Fibroblast of skin of abdomen (primary cell): ENCODE results near the gene FAM199X. TPM values are rescaled to one million over a fixed set of nuclear protein-coding genes. Genes with fewer than 3 reads are reported as not detected.
A peak's percentile ranks its signal among the peaks of the same experiment; 100 is the strongest.

ENCODE experiments used
- DNase-seq: peaks from one replicate; pipeline ENCODE4 v3.0.0-alpha.2; 2013
- polyA plus RNA-seq, 2 experiments: library from polyadenylated mRNA; unstranded; fragments of 120-200 nt; gene quantifications; one replicate each; pipeline ENCODE4 v1.2.1, GENCODE V29; 2013; ENCODE audit not compliant: insufficient read length in 2 of 2

Gene FAM199X
- 9.9 TPM for polyA plus RNA-seq (2013, experiment 1 of 2; ENCODE audit: insufficient read length)
- 10.1 TPM for polyA plus RNA-seq (2013, experiment 2 of 2; ENCODE audit: insufficient read length)

DNA sequence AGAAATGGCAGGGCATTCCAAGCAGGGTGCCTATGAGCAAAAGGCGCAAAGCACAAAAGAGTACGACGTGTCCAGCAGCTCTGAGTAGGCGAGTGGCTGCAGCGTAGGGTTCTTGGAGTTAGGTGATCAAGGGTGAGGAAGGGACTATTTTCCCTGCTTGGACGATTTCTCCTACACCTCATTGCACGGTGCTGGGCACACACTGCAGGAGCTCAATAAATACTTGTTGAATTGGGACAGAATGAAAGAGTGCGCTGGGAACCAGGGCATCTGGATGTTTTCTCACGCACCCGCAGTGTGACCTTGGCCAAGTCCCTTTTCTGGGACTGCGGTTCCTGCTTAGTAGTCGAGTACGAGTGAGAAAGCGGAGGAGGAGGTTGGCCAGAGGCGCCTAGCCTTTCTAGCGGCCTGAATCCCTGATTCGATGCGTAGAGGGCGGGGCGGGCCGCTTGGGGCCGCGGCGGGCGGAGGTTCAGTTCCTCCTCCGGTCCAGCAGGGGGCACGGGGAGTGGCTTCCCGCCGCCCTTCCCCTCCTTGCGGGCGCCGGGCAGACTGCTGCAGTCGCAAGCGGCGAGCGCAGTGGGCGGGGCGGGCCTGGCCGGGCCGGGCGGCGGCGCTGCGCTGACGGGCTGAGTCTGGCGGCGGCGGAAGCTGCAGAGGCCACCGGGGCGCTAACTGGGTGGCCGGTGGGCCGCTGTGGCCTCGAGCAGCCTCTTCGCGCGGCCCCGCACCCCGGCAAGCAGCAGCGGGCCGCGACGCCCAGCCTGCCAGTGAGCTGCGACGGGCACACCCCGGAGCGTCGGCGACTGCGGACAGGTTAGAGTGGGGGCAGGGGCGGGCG lies at the start of gene FAM199X:
Gene FAM199X, plus strand, starts transcription at position 560 of the 841 bp plus-strand sequence. CDS start 333 bp downstream, outside the sequence.
- DNase-seq, result peak; percentile 86

DNA sequence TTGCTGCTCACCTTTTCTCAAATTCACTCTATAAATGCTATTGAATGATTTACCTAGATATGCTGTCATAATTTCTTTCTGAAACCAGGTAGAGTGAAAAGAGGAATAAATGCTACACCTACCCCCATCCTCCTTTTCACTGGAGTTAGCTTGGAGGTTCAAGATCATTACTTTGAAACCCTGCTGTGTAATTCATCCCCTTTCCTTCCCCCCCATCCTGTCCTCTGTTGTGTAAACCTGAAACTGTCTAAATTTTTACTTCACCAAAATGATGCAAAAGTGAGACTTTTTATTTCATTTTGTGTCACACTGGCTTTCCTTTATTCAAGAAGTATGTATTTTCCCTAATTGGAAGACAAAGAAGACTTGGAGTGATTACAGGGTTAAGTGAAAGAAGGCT lies 48.5 kb upstream of the FAM199X start:
- no peak for DNase-seq

DNA sequence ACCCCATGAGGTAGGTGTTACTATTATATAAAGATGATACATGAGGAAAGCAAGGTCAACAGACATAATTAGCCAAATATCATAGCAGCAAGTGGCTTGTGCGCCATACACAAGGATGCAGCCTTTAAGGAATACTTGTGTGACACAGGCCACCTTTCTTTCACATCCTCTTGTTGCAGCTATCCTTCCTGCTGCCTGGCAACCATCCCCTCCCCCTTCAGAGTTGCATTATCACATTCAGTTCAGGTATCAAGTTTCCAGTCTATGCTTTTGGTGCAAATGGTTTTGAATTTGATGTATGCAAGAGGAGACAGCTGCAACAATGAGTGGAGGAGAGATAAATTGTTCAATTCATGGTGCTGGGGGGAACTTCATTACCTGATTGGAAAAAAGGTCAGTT lies 47.5 kb upstream of the FAM199X start:
- no peak for DNase-seq

DNA sequence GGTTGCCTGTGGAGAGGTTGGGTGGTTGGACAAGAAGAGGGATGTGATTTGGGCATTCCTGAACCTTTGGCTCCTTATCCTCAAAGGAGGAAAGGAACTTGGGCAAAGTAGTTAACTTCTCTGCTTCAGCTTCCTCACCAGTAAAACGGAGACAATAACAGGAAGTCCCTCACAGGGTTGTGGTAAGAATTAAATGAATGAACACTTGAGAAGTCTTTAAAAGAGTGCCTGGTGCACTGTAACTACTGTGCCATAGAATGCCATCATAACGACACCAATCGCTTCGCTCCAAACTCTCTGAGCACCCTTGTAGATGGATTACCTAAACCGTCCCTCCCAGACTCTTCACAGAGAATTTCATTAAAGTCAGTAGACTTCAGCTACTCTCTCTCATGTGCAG lies 43.4 kb upstream of the FAM199X start:
- DNase-seq, result no peak

DNA sequence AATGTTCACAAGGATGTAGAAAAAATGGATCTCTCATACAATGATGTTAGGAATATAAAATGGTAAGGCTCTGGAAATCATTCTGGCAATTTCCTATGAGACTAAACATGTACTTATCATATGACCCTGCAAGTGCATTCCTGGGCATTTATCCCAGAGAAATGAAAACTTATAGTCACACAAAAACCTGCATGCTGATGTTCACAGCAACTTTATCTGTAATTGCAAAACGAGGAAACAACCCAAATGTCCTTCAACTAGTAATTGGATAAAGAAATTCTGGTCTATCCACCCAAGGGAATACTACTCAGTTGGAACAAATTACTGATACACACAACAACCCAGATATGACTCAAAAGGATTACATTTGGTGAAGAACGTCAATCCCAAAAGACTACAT lies 39.4 kb upstream of the FAM199X start:
- no peak for DNase-seq

DNA sequence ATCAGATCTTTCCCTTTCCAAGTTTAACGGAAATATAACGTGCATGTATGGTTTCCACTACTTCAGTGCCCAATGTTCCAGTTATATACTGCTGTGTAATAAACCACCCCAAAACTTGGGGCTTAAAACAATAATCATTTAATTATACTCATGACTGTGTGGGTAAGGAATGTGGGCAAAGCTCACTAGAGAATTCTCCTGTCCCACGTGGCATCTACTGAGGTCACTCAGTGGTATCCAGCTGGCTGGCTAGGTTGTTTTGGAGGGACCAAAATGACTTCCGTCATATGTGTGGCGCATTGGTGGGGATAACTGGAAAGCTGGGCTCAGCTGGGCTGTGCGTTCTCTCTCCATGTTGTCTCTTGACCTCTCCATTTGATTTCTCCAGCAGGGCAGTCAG lies 35.4 kb upstream of the FAM199X start:
- DNase-seq, result no peak

DNA sequence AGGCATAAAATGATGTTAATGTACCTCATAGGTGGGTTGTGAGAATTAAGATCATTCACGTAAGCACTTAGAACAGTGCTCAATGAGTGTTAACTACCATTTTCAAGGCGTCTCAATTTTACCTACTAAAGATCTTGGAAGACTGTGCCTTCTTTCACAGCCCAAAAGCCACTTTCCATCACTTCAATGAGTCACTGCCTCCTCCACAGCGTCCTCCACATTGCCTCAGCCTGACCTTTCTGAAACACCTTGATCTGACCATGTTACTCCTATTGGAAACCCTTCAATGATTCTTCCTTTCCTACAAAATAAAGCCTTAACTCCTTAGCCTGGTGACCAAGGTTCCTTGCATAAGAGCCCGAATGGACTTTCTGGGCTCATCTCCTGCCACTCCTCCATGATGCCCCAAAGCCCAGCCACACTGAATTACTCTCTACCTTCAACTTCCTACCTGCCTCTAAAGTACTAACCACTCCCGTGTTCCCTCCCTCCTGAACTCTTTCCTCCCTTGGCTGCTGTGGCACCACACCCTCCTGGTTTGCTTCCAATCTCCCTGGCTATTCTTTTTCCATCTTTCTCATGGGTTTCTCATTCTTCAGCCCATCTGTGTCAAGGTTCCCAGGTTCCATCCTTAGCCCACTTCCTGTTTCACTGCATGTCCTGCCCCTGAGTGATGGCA lies 31.5 kb upstream of the FAM199X start:
- DNase-seq, result no peak

DNA sequence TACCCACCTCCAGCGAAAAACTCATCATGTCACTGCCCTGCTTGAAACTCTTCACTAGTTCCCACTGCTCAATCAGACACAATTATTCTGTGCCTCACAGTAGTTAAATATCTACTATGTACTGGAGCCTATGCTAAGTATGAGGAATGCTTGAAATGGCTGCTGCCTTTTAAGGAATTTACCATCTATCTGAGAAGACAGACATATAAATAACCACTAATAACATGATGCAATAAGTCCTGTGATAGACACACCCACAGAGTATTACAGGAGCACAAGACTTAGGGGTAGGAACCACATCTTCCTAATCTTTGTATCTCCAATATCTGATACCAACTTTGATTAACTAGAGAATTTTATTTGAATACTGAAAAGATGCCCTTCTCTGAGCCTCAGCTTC lies 30.6 kb upstream of the FAM199X start:
- DNase-seq, result peak; percentile 22

DNA sequence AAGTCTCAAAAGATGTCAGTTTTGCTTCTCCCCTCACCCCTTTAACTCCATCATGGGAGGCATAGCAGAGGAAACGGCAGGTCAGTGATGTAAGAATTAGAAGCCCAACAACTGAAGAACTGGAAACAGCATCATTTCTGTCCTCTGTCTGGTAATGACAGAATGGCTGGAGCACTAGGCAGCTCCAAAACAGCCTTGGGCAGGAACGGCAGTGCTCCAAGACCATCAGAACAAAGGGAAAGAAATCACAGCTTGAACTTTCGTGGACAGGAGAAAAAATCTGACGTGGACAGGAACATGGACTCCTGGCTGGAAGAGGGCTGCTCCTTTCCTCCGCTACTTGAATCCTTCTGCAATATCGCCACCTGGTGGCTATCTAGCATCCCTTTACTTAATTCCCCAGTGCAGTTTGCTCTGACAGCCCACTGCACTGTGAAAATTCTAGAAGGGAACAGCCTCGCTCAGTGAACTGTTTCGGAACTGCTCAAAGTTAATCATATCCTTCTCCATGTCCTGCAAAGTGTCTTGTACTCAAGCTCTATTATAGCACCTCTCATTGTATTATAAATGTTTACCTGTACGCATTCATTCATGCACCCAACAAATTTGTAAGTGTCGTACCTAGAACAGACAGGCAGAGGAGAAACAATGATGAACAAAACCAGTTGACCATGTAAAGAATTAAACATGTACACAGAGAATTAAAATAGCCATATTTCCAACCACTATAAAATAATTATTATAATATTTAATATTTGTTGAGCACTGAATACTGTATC lies 29.8 kb upstream of the FAM199X start:
- DNase-seq, result peak; percentile 78

DNA sequence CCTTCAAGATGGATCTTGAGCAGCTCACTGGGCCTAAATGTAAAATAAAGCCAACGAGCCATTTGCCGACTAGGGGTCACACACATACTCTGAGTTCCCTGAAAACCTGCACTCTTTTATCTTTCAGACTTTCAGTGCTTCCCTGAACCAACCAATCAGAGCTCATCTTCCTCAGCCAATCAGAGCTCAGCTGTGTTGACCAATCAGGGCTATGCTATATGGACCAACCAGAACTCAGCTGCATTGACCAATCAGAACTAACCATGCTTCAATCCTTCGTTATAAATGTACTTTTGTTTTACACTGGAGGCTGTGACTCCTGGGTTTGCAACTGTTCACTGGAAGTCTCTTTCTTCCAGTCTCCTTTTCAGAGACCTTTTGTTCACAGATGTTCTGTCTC lies 28.8 kb upstream of the FAM199X start:
- DNase-seq, result no peak

DNA sequence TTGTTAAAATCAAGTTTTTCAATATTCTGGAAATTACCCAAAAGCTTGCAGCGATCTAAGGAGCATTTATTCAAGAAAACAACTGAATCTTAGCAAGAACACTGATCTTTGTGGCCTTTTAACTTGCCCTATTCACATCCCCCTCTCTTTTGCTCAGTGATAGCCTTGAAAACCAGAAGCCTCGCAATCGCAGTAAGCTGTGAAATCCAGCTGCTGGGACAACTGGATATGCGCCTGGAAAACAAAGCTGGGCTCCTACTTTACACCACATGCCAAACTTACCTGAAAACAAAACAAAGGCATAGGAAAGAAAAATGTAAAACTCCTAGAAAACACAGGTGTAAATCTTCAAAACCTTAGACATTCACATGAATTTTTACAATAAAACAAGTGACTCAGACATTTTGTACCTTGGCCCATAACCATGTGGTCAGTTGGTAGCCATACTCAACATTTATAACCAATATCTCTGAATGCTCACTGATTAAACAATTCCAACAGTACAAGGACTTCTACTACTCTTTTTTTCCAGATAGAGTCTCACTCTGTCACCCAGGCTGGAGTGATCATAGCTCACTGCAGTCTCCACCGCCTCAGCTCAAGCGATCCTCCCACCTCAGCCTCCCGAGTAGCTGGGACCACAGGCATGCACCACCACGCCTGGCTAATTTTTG lies 25.0 kb upstream of the FAM199X start:
- no peak for DNase-seq

DNA sequence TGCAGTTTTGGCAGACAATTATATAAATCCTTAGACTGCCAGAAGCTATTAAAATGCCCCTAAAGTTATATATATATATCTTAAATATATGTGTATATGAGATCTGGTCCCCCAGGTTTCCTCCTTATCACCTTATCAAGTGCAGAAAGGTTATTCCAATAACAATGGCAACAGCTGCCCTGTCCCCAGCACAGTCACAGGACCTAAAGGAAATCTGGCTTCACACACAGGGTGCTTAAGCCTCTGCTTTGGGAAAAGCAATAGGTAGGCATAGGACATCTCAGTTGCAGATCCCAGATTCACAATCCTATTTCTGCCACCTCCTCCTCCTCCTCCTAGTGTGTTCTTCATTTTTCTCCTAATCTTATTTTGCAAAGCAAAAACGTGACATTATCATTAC lies 15.2 kb upstream of the FAM199X start:
- DNase-seq, result no peak

DNA sequence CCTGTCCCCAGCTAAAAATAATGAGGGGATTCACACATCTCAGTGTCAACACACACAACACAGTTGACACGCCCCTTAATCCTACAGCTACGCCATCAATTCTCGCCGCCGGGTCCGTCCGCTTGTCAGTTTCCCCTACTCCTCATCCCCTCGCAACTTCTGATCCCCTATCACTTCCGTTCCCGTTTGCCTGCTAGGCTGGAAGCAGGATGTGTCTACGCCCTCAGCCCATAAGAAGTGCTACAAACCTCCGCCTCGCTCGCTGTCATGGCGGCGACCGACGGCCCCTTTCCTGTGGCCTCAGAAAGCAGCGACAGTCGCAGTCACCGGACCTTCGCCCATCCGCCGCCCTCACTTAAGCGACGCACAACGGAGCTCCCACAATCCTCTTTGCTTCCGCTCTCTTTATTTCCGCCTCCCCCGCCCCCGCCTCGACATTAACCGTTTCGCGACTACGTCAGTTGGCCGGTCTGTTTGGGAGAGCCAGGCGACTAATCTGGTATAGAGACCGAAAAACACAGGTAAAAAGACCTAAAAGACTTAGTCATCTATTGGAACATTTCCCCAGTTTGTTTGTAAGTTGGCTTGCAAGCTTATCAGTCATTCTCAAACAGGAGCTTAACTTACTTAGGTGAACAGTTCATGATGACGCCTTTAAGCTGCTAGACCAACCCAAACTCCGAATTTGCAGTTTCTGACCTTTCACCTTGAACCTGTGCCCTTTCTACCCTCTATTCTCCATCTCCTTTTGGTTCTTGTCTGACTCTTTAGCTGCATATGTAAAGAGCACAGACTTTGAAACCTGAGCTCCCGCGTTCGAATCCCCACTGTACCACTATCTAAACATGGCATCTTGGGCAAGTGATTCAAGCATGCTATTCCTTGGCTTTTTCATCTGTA lies 9.4 kb upstream of the FAM199X start, which contains the start of gene SLC25A53:
Gene SLC25A53, minus strand, starts transcription at position 380 of the 900 bp plus-strand sequence. CDS start 51,752 bp downstream, outside the sequence.
- DNase-seq, result peak; percentile 79

DNA sequence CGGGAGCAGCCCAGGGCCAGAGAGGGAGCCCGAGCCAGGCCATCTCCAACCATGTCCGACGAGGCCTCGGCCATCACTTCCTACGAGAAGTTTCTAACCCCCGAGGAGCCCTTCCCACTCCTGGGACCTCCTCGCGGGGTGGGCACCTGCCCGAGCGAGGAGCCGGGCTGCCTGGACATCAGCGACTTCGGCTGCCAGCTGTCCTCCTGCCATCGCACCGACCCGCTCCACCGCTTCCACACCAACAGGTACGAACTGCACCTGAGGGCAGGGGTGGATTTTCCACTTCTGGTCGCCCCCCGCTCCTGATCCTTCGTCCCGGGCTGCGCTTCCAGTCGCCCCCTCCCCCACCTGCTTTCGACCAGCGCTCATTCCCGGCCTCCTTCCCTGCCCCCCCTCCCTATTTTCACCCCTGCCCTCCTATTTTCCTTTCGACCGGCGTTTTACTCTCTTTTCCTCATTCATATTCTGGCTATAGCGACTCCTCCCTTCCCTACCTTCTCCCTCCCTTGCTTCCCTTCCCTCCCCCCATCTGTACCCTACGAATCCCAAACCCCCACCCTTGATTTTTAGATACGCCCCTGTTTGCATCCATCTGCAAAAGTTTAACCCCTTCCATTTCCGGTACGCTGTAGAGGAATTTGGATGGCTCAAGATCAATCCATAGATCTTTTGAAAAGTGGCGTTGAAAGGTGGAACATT lies 633 bp downstream of the FAM199X start:
- peak; percentile 2 for DNase-seq

DNA sequence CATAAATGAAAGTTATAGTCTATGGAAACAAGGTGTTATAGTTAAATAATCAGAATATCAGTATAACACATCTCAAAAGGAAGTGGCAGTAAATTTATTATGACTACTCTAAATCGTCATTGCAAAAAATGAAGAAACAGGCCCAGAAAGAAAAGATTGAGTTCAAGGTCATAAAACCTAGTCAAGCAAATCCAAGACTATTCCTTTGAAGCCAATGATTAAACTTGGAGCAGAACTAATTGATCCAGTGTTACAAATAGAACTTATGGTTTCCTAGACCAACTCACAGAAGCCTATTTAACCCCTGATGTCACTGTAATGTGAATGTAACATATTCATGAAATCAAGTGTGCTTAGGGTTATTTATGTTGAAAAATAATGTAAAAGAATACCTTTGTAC lies 1.9 kb downstream of the FAM199X start:
- no peak for DNase-seq

DNA sequence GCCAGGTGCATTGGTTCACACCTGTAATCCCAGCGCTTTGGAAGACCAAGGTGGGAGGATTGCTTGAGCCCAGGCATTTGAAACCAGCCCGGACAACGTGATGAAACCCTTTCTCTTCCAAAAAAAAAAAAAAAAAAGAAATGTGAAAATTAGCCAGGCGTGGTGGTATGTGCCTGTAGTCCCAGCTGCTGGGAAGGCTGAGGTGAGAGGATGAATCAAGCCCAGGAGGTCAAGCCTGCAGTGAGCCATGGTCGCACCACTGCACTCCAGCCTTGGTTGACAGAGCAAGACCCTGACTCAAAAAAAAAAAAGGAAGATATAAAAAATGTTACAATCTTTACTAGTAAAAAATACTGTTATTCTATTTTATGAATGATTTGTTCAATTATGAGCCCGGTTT lies 5.9 kb downstream of the FAM199X start:
- DNase-seq, result no peak

DNA sequence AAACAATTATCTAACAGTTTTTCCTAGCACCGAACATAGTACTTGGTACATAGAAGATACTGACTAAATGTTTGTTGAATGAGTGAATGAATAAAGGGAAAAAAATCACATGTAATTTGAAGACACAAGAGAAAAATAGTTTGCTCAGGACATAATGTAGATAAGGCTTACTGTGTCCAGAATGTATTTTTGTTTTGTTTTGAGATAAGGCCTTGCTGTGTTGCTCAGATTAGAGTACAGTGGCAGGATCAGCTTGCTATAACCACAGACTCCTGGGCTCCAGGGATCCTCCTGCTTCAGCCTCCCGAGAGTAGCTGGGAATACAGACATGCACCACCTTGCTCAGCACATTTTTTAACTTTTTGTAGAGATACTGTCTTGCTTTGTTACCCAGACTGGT lies 6.5 kb downstream of the FAM199X start:
- DNase-seq, result no peak

DNA sequence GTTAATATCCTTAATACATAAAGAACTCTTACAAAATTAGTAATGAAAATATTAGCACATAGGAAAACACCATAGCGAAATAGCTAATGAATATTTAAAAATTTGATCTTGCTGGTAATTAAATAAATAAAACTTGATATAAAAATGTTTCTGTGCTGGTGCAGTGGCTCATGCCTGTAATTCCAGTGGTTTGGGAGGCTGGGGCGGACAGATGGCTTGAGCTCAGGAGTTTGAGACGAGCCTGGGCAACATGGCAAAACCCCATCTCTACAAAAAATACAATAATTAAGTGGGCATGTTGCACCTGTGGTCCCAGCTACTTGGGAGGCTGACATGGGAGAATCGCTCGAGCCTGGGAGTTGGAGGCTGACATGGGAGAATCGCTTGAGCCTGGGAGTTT lies 7.6 kb downstream of the FAM199X start:
- DNase-seq, result no peak

DNA sequence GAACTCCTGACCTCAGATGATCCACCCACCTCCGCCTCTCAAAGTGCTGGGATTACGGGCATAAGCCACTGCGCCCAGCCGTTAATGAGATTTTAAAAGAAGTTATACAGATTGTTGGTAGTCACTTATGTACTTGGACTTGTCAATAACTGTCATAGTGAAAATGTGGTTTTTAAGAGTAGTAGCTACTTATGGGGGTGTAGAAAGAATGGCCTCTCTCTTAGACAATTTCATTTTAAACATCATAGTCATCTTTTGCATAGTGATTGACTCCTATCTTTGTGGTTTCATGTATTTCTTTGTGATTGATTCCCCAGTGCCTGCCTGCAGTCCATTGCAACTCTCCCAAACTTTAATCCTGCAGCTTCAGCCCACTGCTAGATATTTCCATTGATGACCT lies 17.4 kb downstream of the FAM199X start:
- DNase-seq, result no peak

DNA sequence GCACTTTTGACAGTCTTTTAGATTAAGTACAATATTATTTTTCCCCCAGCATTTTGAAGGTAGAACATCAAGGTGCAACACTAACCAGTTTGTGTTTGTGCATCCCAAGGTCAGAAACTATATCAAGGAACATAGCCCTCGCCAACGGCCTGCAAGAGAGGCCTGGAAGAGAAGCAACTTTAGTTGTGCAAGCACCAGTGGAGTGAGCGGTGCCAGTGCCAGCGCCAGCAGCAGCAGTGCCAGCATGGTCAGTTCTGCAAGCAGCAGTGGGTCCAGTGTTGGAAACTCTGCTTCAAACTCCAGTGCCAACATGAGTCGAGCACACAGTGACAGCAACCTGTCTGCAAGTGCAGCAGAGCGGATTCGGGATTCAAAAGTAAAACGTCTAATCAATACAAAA lies 21.7 kb downstream of the FAM199X start:
- no peak for DNase-seq

DNA sequence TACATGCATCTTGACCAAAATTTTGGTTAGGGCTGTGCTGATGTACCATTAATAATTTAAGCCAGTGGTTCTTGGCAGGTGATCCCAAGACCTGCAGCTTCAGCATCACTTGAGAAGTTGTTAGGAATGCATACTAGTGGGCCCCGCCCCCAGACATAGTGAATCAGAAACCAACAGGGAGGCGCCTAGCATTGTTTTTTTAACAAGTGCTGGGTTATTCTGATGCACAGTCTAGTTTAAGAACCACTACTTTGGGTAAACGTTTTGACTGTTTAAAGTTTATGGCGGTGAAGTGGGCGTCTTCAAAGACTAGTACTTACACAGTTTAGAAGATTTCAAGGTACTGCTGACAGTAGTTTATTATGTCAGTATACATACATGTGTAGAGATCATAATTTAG lies 23.6 kb downstream of the FAM199X start:
- no peak for DNase-seq
